ENCODE results near the gene ABCB4. TPM values are rescaled to one million over a fixed set of nuclear protein-coding genes. Genes with fewer than 3 reads are reported as not detected.

Gene ABCB4
- total RNA-seq, 2 donors from 2014 or later: 4.2 to 7.4 TPM

DNA sequence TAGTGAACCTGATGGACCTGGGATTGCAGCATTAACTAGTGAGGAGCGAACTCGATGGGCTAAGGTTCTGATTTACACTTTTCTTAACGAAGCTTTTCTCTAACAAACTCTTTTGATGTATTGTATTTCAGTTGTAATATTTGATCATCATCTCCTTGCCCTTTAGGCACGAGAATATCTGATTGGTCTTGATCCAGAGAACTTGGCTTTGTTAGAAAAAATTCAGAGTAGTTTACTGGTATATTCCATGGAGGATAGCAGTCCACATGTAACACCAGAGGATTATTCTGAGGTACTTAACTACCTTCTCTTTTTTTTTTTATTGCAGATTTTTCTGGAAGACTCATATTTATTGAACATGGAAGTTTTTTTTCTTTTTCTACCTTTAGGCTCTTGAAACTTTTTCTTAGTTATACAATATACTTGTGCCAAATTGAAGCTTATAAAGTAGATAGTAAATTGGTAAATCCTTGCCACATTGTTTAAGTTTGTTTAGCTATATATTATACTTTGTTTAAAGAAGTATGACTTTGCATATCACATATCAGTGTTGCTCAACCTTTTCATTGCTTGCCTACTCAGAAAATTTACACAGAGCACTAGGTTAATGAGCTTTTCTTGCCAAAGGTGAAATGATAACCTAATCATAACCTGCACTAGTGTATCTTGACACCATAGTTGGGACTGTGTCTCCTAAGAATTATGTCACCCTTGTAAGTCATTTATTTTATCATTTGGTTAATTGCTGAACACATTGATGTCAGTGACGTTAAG, 99.6 kb downstream of the ABCB4 start:
- no peaks in the 10 kb centered on the region for H3K9me3 ChIP-seq
- no peaks in the 10 kb centered on the region for H3K36me3 ChIP-seq
- no peak overlapping the region for H3K4me3 ChIP-seq
- TF ChIP-seq, protein P1, sequence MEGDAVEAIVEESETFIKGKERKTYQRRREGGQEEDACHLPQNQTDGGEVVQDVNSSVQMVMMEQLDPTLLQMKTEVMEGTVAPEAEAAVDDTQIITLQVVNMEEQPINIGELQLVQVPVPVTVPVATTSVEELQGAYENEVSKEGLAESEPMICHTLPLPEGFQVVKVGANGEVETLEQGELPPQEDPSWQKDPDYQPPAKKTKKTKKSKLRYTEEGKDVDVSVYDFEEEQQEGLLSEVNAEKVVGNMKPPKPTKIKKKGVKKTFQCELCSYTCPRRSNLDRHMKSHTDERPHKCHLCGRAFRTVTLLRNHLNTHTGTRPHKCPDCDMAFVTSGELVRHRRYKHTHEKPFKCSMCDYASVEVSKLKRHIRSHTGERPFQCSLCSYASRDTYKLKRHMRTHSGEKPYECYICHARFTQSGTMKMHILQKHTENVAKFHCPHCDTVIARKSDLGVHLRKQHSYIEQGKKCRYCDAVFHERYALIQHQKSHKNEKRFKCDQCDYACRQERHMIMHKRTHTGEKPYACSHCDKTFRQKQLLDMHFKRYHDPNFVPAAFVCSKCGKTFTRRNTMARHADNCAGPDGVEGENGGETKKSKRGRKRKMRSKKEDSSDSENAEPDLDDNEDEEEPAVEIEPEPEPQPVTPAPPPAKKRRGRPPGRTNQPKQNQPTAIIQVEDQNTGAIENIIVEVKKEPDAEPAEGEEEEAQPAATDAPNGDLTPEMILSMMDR (IDR thresholded peaks at IDR 0.05): no peak
- no peaks in the 10 kb centered on the region for H3K4me1 ChIP-seq
- H3K27ac ChIP-seq: no peak overlapping the region
- no peaks in the 10 kb centered on the region for H3K27me3 ChIP-seq
- DNase-seq (ENCODE audit: low spot score): no peak

DNA sequence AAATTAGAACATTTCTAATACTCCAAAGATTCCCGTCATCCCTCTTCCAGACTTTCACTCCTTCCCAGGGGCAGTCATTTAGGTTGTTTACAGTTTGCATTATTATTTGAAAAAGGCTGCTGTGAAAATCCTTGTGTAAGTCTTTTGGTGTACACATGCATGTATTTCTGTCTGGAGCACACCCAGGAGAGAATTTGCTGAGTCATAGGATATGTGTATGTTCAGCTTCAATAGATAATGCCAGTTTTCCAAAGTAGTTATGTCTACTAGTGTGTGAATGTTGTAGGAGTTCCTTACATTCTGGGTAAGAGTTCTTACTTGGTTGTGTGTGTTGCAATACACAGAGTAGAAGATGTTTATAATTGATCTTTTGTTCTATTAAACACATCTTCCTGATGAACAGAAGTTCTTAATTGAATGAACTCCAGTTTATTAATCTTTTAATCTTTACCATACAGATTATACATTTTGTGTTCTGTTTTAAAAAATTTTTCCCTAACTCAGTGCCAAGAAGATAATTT, 104.8 kb downstream of the ABCB4 start:
- no peaks in the 10 kb centered on the region for H3K27me3 ChIP-seq
- H3K4me3 ChIP-seq: no peak overlapping the region
- no peak overlapping the region for H3K27ac ChIP-seq
- TF ChIP-seq, protein P1 (IDR thresholded peaks at IDR 0.05): no peak
- H3K9me3 ChIP-seq: no peaks in the 10 kb centered on the region
- no peak for DNase-seq (ENCODE audit: low spot score)
- peaks cover 9% of the 10 kb centered on the region for H3K36me3 ChIP-seq
- H3K4me1 ChIP-seq: no peaks in the 10 kb centered on the region

DNA sequence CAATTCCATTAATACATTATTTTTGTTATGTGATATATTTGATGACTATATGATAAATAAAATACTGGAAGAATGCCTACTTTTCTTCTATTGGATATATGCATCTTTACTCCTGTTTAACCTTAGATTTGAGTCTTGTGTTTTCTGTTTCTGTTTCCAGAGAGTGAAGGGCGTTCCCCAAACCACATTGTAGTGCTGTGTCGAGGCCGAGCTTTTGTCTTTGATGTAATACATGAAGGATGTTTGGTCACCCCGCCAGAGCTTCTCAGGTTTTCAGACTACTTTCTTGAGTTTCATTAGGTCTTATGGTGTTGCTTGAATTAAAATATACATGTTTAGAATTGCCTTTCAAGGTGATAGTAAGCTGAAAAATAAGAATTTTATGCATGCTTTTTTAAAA, 106.3 kb downstream of the ABCB4 start:
- TF ChIP-seq, protein P1 (IDR thresholded peaks at IDR 0.05): no peak
- H3K36me3 ChIP-seq: peaks cover 9% of the 10 kb centered on the region

DNA sequence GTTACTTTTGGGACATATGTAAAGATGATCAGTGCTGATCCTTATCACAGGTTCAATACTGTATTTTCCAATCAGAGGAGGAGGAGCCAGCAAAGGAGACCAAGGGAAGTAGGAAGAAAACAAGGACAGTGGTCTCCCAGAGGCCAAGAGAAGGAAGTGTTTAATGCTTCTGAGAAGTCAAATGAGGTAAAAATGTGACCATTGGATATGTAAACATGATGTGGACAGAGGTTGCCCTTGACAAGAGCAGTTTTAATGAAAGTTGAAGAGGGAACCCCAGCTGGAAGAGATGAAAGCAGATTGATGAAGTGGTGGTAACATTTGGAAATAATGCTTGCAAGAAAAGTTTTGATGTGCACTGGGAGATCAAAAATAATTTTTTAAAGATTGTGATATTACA, 111.2 kb downstream of the ABCB4 start:
- DNase-seq (ENCODE audit: low spot score): no peak
- no peaks in the 10 kb centered on the region for H3K4me1 ChIP-seq
- H3K4me3 ChIP-seq: no peak overlapping the region
- H3K9me3 ChIP-seq: no peaks in the 10 kb centered on the region
- peaks cover 9% of the 10 kb centered on the region for H3K36me3 ChIP-seq
- no peaks in the 10 kb centered on the region for H3K27me3 ChIP-seq
- no peak overlapping the region for H3K27ac ChIP-seq
- TF ChIP-seq, protein P1 (IDR thresholded peaks at IDR 0.05): no peak

More for the DNA sequence above, 106.3 kb downstream of the ABCB4 start:
- Histone ChIP-seq H3K4me1 (no peaks in the 10 kb centered on the region), H3K27me3 (no peaks in the 10 kb centered on the region), H3K4me3 (no peak overlapping the region), H3K9me3 (no peaks in the 10 kb centered on the region), H3K27ac (no peak overlapping the region)
- DNase-seq (ENCODE audit: low spot score): no peak

DNA sequence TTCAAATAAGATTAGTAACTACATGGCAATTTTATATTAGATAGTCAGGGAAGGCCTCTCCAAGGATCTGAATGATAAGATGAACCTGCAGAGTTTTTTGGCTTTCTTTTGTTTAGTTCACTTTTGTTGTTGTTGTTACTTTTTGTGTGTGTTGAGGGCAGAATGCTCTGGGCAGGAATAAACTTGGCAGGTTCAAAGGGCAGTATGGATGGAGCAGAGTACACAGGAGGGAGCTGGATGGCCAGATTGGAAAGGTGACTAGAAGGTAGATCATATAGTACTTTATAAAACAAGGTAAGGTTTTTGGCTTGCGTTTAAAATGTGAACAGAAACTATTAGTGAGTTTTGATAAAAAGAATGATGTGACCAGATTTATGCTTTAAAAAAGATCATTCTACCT, 112.1 kb downstream of the ABCB4 start:
- TF ChIP-seq, protein P1 (IDR thresholded peaks at IDR 0.05): no peak
- H3K36me3 ChIP-seq: peaks cover 8% of the 10 kb centered on the region
- H3K4me1 ChIP-seq: no peaks in the 10 kb centered on the region
- no peak overlapping the region for H3K4me3 ChIP-seq
- H3K27me3 ChIP-seq: no peaks in the 10 kb centered on the region
- no peaks in the 10 kb centered on the region for H3K9me3 ChIP-seq
- no peak overlapping the region for H3K27ac ChIP-seq
- no peak for DNase-seq (ENCODE audit: low spot score)

Data from right atrium auricular region (tissue), 2 donors.